HCT116 (cell line): ENCODE data around the gene CFAP92. TPM values are rescaled to one million over a fixed set of nuclear protein-coding genes. Genes with fewer than 3 reads are reported as not detected.

Experiments
- ATAC-seq: fragments of 200-7000 bp; cut with Tn5 transposase; 2 replicates; pipeline ENCODE4 v1.9.1; 2020; ENCODE audit warnings: mild to moderate bottlenecking, moderate library complexity
- BruUV-seq: library from RNA; stranded (reverse); fragments of 400-500 nt; replicated peaks from 2 replicates; lab custom pipeline; 2021; lab: Mats Ljungman, UMichigan
- CTCF ChIA-PET: fragments of 300-600 bp; sonication (Branson Sonifier 250); formaldehyde crosslinking; loops from one replicate; lab custom pipeline; 2021; ENCODE audit warnings: antibody characterized with exemption; lab: Charles Lee
- POLR2A ChIA-PET: fragments of 300-600, 350-600 bp; sonication (Branson Sonifier 250); formaldehyde crosslinking; loops from one replicate; lab custom pipeline; 2021; ENCODE audit warnings: antibody characterized with exemption; lab: Charles Lee
- RAD21 ChIA-PET, 2 experiments: fragments of 300-600 bp; sonication (Branson Sonifier 250); formaldehyde crosslinking; loops; one replicate each; lab custom pipeline; 2023; ENCODE audit warnings: low total read pairs in 2 of 2; ENCODE audit not compliant: uncharacterized antibody in 2 of 2, unreplicated experiment in 2 of 2, low non-redundant PET in 1 of 2; lab: Charles Lee
- DNase-seq: peaks from one replicate; pipeline ENCODE4 v3.0.0-alpha.2; 2010; ENCODE audit warnings: low read depth, low spot score
- H2AFZ ChIP-seq: fragments of 200-600 bp; shearing (Covaris generic), sonication (generic); 2 replicates; pipeline ENCODE4 v1.6.1; 2017; ENCODE audit warnings: low read depth, mixed run types, mixed read lengths, antibody characterized with exemption, low read length; ENCODE audit not compliant: poor library complexity, severe bottlenecking
- H3K27ac ChIP-seq: 2 replicates; pipeline ENCODE4 v1.5.1; 2012; ENCODE audit warnings: low read depth, low read length
- H3K27me3 ChIP-seq: fragments of 200-600 bp; sonication (generic); 2 replicates; pipeline ENCODE4 v1.6.1; 2016; ENCODE audit warnings: mixed run types, low read length, mixed read lengths; ENCODE audit not compliant: insufficient read depth
- H3K36me3 ChIP-seq, 2 experiments: fragments of 200-500 bp in 1 of 2; fragments of 200-600 bp in 1 of 2; sonication (Bioruptor generic) in 1 of 2; sonication (generic) in 1 of 2; 2 replicates each; pipeline versions ENCODE4 v1.5.1 to v1.6.1; 2014 to 2016; ENCODE audit warnings: low read length in 2 of 2, inconsistent platforms in 1 of 2, mixed read lengths in 1 of 2, mixed run types in 1 of 2; ENCODE audit not compliant: insufficient read depth in 2 of 2, control insufficient read depth in 1 of 2
- H3K4me1 ChIP-seq, 2 experiments: fragments of 200-600 bp in 1 of 2; sonication (generic) in 1 of 2; 2 replicates each; pipeline versions ENCODE4 v1.5.1 to v1.6.1; 2012 to 2017; ENCODE audit warnings: low read length in 2 of 2, inconsistent platforms in 1 of 2, mild to moderate bottlenecking in 1 of 2, mixed read lengths in 1 of 2, mixed run types in 1 of 2, moderate library complexity in 1 of 2; ENCODE audit not compliant: insufficient read depth in 2 of 2, control insufficient read depth in 1 of 2
- H3K4me2 ChIP-seq: fragments of 200-600 bp; sonication (generic); 2 replicates; pipeline ENCODE4 v1.6.1; 2017; ENCODE audit warnings: mixed run types, low read length, mixed read lengths
- H3K4me3 ChIP-seq, 2 experiments: fragments of 200-600 bp in 1 of 2; sonication (generic) in 1 of 2; replicated peaks in 1 of 2; 2 replicates each; pipeline ENCODE4 v1.5.1; 2011 to 2016; ENCODE audit warnings: low read length in 2 of 2, control low read depth in 1 of 2, low read depth in 1 of 2, mild to moderate bottlenecking in 1 of 2, mixed read lengths in 1 of 2, mixed run types in 1 of 2
- H3K79me2 ChIP-seq: fragments of 200-600 bp; sonication (generic); 2 replicates; pipeline ENCODE4 v1.6.1; 2017; ENCODE audit warnings: mild to moderate bottlenecking, mixed run types, low read length, moderate library complexity, mixed read lengths; ENCODE audit not compliant: insufficient read depth
- H3K9ac ChIP-seq: fragments of 200-600 bp; sonication (generic); 2 replicates; pipeline ENCODE4 v1.6.1; 2016; ENCODE audit warnings: low read length, mixed read lengths
- H3K9me2 ChIP-seq: fragments of 200-600 bp; sonication (generic), shearing (Covaris generic); 2 replicates; pipeline ENCODE4 v1.6.1; 2017; ENCODE audit warnings: mixed run types, mild to moderate bottlenecking, moderate library complexity; ENCODE audit not compliant: insufficient read depth
- H3K9me3 ChIP-seq, 2 experiments: fragments of 200-500 bp in 1 of 2; fragments of 200-600 bp in 1 of 2; sonication (Bioruptor generic) in 1 of 2; sonication (generic) in 1 of 2; 2 replicates each; pipeline ENCODE4 v1.6.1; 2014 to 2017; ENCODE audit warnings: low read length in 2 of 2, mixed read lengths in 2 of 2, inconsistent platforms in 1 of 2, low read depth in 1 of 2, mild to moderate bottlenecking in 1 of 2, mixed run types in 1 of 2, moderate library complexity in 1 of 2; ENCODE audit not compliant: control insufficient read depth in 1 of 2, insufficient read depth in 1 of 2
- H4K20me1 ChIP-seq: fragments of 200-600 bp; sonication (generic), shearing (Covaris generic); 2 replicates; pipeline ENCODE4 v1.6.1; 2017; ENCODE audit warnings: mixed run types, mild to moderate bottlenecking, moderate library complexity; ENCODE audit not compliant: insufficient read depth
- EGR1 ChIP-seq: IDR thresholded peaks from 2 replicates; pipeline ENCODE4 v1.6.1; 2012; ENCODE audit warnings: low read depth
- ELF1 ChIP-seq: IDR thresholded peaks from 2 replicates; pipeline ENCODE4 v1.6.1; 2012; ENCODE audit warnings: low read depth, borderline replicate concordance
- POLR2AphosphoS5 ChIP-seq: IDR thresholded peaks from 2 replicates; pipeline ENCODE4 v1.6.1; 2011; ENCODE audit warnings: mild to moderate bottlenecking, low read depth, low read length, moderate library complexity
- RAD21 ChIP-seq: IDR thresholded peaks from 2 replicates; pipeline ENCODE4 v1.6.1; 2012; ENCODE audit warnings: low read depth, mild to moderate bottlenecking
- SIN3A ChIP-seq: IDR thresholded peaks from 2 replicates; pipeline ENCODE4 v1.6.1; 2012; ENCODE audit warnings: low read depth
- YY1 ChIP-seq: IDR thresholded peaks from 2 replicates; pipeline ENCODE4 v1.6.1; 2011; ENCODE audit warnings: low read length, low read depth, moderate library complexity, mild to moderate bottlenecking; ENCODE audit not compliant: insufficient replicate concordance; ENCODE audit errors: extremely low read depth
- ZNF274 ChIP-seq: fragments of 200-500 bp; sonication (Bioruptor generic); IDR thresholded peaks from 2 replicates; pipeline ENCODE4 v1.6.1; 2014; ENCODE audit warnings: mild to moderate bottlenecking, low read depth, low read length, inconsistent platforms
- intact Hi-C: fragments of 100-400 bp; cut with micrococcal nuclease; formaldehyde crosslinking; loops from 2 replicates; pipeline ENCODE4 v1.10.0; 2022
- total RNA-seq: library from RNA; stranded (reverse); gene quantifications from one replicate; pipeline ENCODE4 v1.2.1, GENCODE V29; 2021; ENCODE audit not compliant: unreplicated experiment

CFAP92 gene
- total RNA-seq, 1 experiment from 2014 or later = 3.6 TPM

DNA sequence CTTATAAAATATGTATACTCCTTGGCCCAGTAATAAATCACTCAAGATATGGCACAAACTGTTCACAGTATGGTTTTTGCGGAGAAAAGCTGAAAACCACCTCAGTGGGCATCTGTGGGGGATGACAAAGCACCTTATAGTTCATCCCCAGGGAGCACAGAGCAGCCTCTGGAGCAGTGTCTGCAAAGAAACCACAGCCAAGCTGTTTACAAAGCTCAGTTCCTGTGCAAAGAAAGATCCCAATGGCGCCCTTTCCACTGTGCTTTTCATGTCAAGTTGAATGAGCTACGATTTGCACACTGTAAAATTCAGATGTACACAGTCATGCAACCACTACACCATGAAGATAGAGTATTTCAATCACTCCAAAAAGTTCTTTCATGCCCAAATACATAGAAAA lies 4.7 kb upstream of the CFAP92 start:
- Histone ChIP-seq H3K79me2 (no peaks in the 10 kb centered on the region), H3K9me3 (no peaks in the 10 kb centered on the region), H3K36me3 (no peaks in the 10 kb centered on the region), H4K20me1 (no peaks in the 10 kb centered on the region), H3K27ac (no peak overlapping the region), H3K27me3 (no peaks in the 10 kb centered on the region), H3K4me3 (no peak overlapping the region), H3K9ac (no peak overlapping the region), H3K4me1 (peaks cover 11 to 19% of the 10 kb centered on the region in 2 experiments; a peak in 3 of 4 replicates), H2AFZ (no peak overlapping the region), H3K9me2 (no peaks in the 10 kb centered on the region), H3K4me2 (no peak overlapping the region)
- CTCF ChIA-PET = interaction anchor here (1.4 kb wide), 1 partner anchor 29 kb away, joined by 4 read pairs; no protein-coding TSS in a partner anchor
- POLR2A ChIA-PET = interaction anchor here (0.6 kb wide), 1 partner anchor 80 kb away, joined by 3 read pairs; no protein-coding TSS in a partner anchor
- no TSS peak for BruUV-seq
- ATAC-seq = no peak
- intact Hi-C loops = no loop called here
- RAD21 ChIA-PET = no interaction called here
- no peak for DNase-seq
- TF ChIP-seq ELF1 = no peak
- no peak for TF ChIP-seq SIN3A

DNA sequence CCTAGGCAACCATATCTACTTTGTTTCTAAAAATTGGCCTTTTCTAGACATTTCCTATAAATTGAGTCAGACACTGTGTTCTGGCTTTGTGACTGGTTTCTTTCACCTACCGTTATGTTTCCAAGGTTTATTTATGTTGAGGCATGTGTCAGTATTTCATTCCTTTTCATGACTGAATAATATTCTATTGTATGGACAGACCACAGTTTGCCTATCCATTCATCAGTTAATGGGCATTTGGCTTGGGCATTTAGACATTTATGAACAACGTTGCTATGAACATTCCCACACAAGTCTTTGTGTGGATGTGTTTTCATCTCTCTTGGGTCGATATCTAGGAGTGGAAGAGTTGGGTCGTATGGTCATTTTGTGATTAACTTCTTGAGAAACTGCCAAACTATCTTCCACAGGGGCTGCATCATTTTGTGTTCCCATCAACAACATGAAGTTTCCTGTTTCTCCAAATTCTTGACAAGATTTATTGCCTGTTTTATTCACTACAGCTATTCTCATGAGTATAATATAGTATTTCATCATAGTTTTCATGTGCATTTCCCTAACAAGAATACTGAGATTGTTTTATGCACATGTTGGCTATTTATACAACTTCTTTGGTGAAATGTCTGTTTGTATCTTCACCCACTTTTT lies 3.7 kb upstream of the CFAP92 start:
- no peak overlapping the region for H3K4me3 ChIP-seq

More for the DNA sequence above, 3.7 kb upstream of the CFAP92 start:
- Histone ChIP-seq H3K9me3 (no peaks in the 10 kb centered on the region), H3K9me2 (no peaks in the 10 kb centered on the region), H2AFZ (no peak overlapping the region), H3K27ac (no peak overlapping the region), H3K36me3 (no peaks in the 10 kb centered on the region), H4K20me1 (no peaks in the 10 kb centered on the region), H3K4me1 (peaks cover 7 to 13% of the 10 kb centered on the region in 2 experiments; a peak in 3 of 4 replicates), H3K27me3 (no peaks in the 10 kb centered on the region), H3K9ac (no peak overlapping the region), H3K4me2 (no peak overlapping the region), H3K79me2 (no peaks in the 10 kb centered on the region)
- no TSS peak for BruUV-seq
- DNase-seq (no peak), ATAC-seq (no peak)
- RAD21 ChIA-PET = no interaction called here
- intact Hi-C loops = no loop called here
- CTCF ChIA-PET = no interaction called here
- POLR2A ChIA-PET = no interaction called here
- TF ChIP-seq RAD21 (no peak), ZNF274 (no peak), EGR1 (no peak), POLR2AphosphoS5 (no peak), YY1 (no peak)
